ENCODE measurements around the gene HPS5.

DNA sequence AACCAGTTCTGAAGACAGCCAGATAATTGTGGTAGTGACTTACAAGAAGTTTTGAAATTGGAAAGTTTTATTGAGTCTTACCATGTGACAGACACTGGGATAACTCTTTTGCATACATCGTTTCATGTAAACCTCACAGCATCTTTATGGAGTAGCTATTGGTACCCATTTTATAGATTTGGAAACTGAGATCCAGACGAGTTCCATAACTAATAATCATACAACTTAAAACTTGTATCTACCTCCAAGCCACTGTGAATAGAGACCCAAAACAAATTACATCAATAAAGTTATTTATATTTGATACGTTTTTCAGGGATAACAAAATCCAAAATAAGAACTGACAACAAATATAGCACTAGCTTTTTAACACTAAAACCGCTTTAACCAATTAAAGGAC is 36.7 kb upstream of the HPS5 start:
- TF ChIP-seq, protein P1, sequence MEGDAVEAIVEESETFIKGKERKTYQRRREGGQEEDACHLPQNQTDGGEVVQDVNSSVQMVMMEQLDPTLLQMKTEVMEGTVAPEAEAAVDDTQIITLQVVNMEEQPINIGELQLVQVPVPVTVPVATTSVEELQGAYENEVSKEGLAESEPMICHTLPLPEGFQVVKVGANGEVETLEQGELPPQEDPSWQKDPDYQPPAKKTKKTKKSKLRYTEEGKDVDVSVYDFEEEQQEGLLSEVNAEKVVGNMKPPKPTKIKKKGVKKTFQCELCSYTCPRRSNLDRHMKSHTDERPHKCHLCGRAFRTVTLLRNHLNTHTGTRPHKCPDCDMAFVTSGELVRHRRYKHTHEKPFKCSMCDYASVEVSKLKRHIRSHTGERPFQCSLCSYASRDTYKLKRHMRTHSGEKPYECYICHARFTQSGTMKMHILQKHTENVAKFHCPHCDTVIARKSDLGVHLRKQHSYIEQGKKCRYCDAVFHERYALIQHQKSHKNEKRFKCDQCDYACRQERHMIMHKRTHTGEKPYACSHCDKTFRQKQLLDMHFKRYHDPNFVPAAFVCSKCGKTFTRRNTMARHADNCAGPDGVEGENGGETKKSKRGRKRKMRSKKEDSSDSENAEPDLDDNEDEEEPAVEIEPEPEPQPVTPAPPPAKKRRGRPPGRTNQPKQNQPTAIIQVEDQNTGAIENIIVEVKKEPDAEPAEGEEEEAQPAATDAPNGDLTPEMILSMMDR (optimal IDR thresholded peaks at IDR 0.05 in 1 of 3, IDR thresholded peaks at IDR 0.05 in 1 of 3, conservative IDR thresholded peaks at IDR 0.05 in 1 of 3; ENCODE audit: extremely low read depth in 1 of 3, insufficient read depth in 2 of 3, low read length in 3 of 3), result no peak
- no peak for TF ChIP-seq EZH2 (IDR thresholded peaks at IDR 0.05; ENCODE audit: low read length)
